NCI-H1930 (cell line): ENCODE data around the gene TMEM14C.

Experiments
- DNase-seq, 2 experiments: peaks; one replicate each; lab custom pipeline; 2025; lab: John Stamatoyannopoulos, UW

The TMEM14C gene

GRCh38 chr6:10722820-10723566, at the start of gene TMEM14C:
TSS of gene TMEM14C (plus strand) at chr6:10723070. CDS start at chr6:10724614, 1,544 bp downstream.
- peak; percentile 93 to 94 for DNase-seq

GRCh38 chr6:10676403-10676802, 46.5 kb upstream of the TMEM14C start:
- no peak for DNase-seq

- no peak for DNase-seq
These were observed 44.4 kb upstream of the TMEM14C start for GRCh38 chr6:10678456-10678855.

- no peak for DNase-seq
These were observed 41.1 kb upstream of the TMEM14C start for GRCh38 chr6:10681795-10682194.

GRCh38 chr6:10682355-10682988, 40.4 kb upstream of the TMEM14C start:
- no peak for DNase-seq

- DNase-seq, result no peak
These were observed 38.3 kb upstream of the TMEM14C start for GRCh38 chr6:10684618-10685017.

- no peak for DNase-seq
These were observed 37.6 kb upstream of the TMEM14C start for GRCh38 chr6:10685092-10685915.

GRCh38 chr6:10686901-10687300, 36.0 kb upstream of the TMEM14C start:
- DNase-seq, result no peak

GRCh38 chr6:10687582-10687981, 35.3 kb upstream of the TMEM14C start:
- DNase-seq, result no peak

GRCh38 chr6:10690651-10691445, 32.0 kb upstream of the TMEM14C start:
- DNase-seq, result peak in 1 of 2 experiments; percentile 8

- no peak for DNase-seq
These were observed 29.8 kb upstream of the TMEM14C start for GRCh38 chr6:10692965-10693538.

GRCh38 chr6:10694302-10695085, 28.4 kb upstream of the TMEM14C start, which contains the start of the genes C6orf52 and PAK1IP1:
TSS of gene C6orf52 (minus strand) at chr6:10694616. CDS start at chr6:10687550, 7,066 bp downstream.
TSS of gene PAK1IP1 (plus strand) at chr6:10694972. CDS start at chr6:10694986, 14 bp downstream.
- peak; percentile 93 to 94 for DNase-seq

- DNase-seq, result no peak
These were observed 27.7 kb upstream of the TMEM14C start for GRCh38 chr6:10695086-10695657.

GRCh38 chr6:10696655-10697054, 26.2 kb upstream of the TMEM14C start:
- no peak for DNase-seq

- DNase-seq, result no peak
These were observed 8.9 kb upstream of the TMEM14C start for GRCh38 chr6:10713962-10714361.

- no peak for DNase-seq
These were observed 3.4 kb upstream of the TMEM14C start for GRCh38 chr6:10719296-10719963.

GRCh38 chr6:10719964-10720264, 3.0 kb upstream of the TMEM14C start:
- DNase-seq, result no peak

GRCh38 chr6:10720265-10720959, 2.5 kb upstream of the TMEM14C start:
- DNase-seq, result no peak
